ENCODE data around the gene HAS3.

DNA sequence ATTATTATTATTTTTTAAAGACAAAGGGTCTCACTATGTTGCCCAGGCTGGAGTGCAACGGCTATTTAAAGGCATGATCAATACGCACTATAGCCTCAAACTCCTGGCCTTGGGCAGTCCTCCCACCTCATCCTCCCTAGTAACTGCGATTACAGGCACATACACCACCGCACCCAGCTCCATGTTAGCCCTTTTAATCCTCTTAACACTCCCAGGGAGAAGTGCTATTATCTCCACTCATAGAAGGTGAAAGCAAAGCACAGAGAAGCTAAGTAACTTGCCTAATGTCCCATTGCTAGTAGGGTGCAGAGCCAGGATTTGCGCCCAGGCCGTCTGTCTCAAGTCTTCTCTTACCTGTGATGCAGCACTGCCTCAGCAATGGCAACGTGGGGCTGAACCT, 5.0 kb downstream of the HAS3 start:
- TF ChIP-seq RARB (CRISPR knock-in tag; IDR thresholded peaks at IDR 0.05) (no peak), TCF4 (CRISPR knock-in tag; IDR thresholded peaks at IDR 0.05; ENCODE audit: borderline replicate concordance) (no peak), ZFP3 (CRISPR knock-in tag; IDR thresholded peaks at IDR 0.05) (no peak), ESRRG (CRISPR knock-in tag; IDR thresholded peaks at IDR 0.05) (no peak), ZFP30 (CRISPR knock-in tag; IDR thresholded peaks at IDR 0.05) (no peak), TOX (CRISPR knock-in tag; IDR thresholded peaks at IDR 0.05; ENCODE audit: borderline replicate concordance) (no peak)
- TF ChIP-seq, protein P1, sequence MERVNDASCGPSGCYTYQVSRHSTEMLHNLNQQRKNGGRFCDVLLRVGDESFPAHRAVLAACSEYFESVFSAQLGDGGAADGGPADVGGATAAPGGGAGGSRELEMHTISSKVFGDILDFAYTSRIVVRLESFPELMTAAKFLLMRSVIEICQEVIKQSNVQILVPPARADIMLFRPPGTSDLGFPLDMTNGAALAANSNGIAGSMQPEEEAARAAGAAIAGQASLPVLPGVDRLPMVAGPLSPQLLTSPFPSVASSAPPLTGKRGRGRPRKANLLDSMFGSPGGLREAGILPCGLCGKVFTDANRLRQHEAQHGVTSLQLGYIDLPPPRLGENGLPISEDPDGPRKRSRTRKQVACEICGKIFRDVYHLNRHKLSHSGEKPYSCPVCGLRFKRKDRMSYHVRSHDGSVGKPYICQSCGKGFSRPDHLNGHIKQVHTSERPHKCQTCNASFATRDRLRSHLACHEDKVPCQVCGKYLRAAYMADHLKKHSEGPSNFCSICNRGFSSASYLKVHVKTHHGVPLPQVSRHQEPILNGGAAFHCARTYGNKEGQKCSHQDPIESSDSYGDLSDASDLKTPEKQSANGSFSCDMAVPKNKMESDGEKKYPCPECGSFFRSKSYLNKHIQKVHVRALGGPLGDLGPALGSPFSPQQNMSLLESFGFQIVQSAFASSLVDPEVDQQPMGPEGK (CRISPR knock-in tag; IDR thresholded peaks at IDR 0.05; ENCODE audit: borderline replicate concordance) = no peak
- TF ChIP-seq, protein P2, sequence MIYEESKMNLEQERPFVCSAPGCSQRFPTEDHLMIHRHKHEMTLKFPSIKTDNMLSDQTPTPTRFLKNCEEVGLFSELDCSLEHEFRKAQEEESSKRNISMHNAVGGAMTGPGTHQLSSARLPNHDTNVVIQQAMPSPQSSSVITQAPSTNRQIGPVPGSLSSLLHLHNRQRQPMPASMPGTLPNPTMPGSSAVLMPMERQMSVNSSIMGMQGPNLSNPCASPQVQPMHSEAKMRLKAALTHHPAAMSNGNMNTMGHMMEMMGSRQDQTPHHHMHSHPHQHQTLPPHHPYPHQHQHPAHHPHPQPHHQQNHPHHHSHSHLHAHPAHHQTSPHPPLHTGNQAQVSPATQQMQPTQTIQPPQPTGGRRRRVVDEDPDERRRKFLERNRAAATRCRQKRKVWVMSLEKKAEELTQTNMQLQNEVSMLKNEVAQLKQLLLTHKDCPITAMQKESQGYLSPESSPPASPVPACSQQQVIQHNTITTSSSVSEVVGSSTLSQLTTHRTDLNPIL (CRISPR knock-in tag; IDR thresholded peaks at IDR 0.05; ENCODE audit: low read depth) = no peak
